Keratinocyte (primary cell): ENCODE data around the gene ATP1A1. TPM values are rescaled to one million over a fixed set of nuclear protein-coding genes. Genes with fewer than 3 reads are reported as not detected.

Source experiments
- DNase-seq: peaks from one replicate; pipeline ENCODE4 v3.0.0-alpha.2; 2011; ENCODE audit warnings: low read depth, missing footprints, low spot score
- FAIRE-seq: peaks from 2 replicates; lab custom pipeline; 2011; peaks lifted over from hg19 to GRCh38; lab: Jason Lieb, UNC
- H2AFZ ChIP-seq: 2 replicates; pipeline ENCODE4 v1.6.0; 2012; ENCODE audit warnings: low read length, control low read depth, inconsistent platforms; ENCODE audit not compliant: control insufficient read depth
- H3K27ac ChIP-seq: 2 replicates; pipeline ENCODE4 v1.5.1; 2011; ENCODE audit warnings: low read length; ENCODE audit not compliant: control insufficient read depth, insufficient read depth
- H3K27me3 ChIP-seq: 3 replicates; pipeline ENCODE4 v1.6.0; 2011; ENCODE audit warnings: low read length; ENCODE audit not compliant: control insufficient read depth, insufficient read depth; ENCODE audit errors: extremely low read depth
- H3K36me3 ChIP-seq, 2 experiments: 2 replicates in 1 of 2; 3 replicates in 1 of 2; pipeline ENCODE4 v1.5.1; 2011; ENCODE audit warnings: low read length in 2 of 2, mild to moderate bottlenecking in 1 of 2; ENCODE audit not compliant: control insufficient read depth in 2 of 2, insufficient read depth in 2 of 2; ENCODE audit errors: extremely low read depth in 1 of 2
- H3K4me1 ChIP-seq: 3 replicates; pipeline ENCODE4 v1.5.1; 2011; ENCODE audit warnings: low read length; ENCODE audit not compliant: control insufficient read depth, insufficient read depth; ENCODE audit errors: extremely low read depth
- H3K4me2 ChIP-seq: 3 replicates; pipeline ENCODE4 v1.6.0; 2011; ENCODE audit warnings: low read depth, low read length; ENCODE audit not compliant: control insufficient read depth, insufficient read depth; ENCODE audit errors: extremely low read depth
- H3K4me3 ChIP-seq, 3 experiments: fragments of 200-600 bp in 1 of 3; sonication (generic) in 1 of 3; 2 replicates in 2 of 3; 3 replicates in 1 of 3; pipeline ENCODE4 v1.5.1; 2011 to 2016; ENCODE audit warnings: low read length in 3 of 3, mild to moderate bottlenecking in 3 of 3, control low read depth in 2 of 3, inconsistent platforms in 1 of 3, low read depth in 1 of 3, mixed read lengths in 1 of 3, mixed run types in 1 of 3, moderate library complexity in 1 of 3; ENCODE audit not compliant: control insufficient read depth in 2 of 3, insufficient read depth in 2 of 3; ENCODE audit errors: extremely low read depth in 1 of 3
- H3K79me2 ChIP-seq: 2 replicates; pipeline ENCODE4 v1.6.0; 2012; ENCODE audit warnings: low read length; ENCODE audit not compliant: control insufficient read depth, insufficient read depth
- H3K9ac ChIP-seq: 3 replicates; pipeline ENCODE4 v1.6.0; 2011; ENCODE audit warnings: low read length; ENCODE audit not compliant: control insufficient read depth, insufficient read depth; ENCODE audit errors: extremely low read depth
- H3K9me1 ChIP-seq: 3 replicates; pipeline ENCODE4 v1.6.0; 2011; ENCODE audit warnings: low read length; ENCODE audit not compliant: control insufficient read depth, insufficient read depth; ENCODE audit errors: extremely low read depth
- H3K9me3 ChIP-seq: 2 replicates; pipeline ENCODE4 v1.5.1; 2012; ENCODE audit warnings: low read depth, low read length; ENCODE audit not compliant: control insufficient read depth
- H4K20me1 ChIP-seq: 3 replicates; pipeline ENCODE4 v1.6.0; 2011; ENCODE audit warnings: low read length; ENCODE audit not compliant: control insufficient read depth, insufficient read depth; ENCODE audit errors: extremely low read depth
- EZH2 ChIP-seq: IDR thresholded peaks from one replicate; pipeline ENCODE4 v1.6.1; 2012; ENCODE audit warnings: inconsistent platforms, mild to moderate bottlenecking, low read length, moderate library complexity
- dilution Hi-C: fragments of 300-500 bp; cut with MboI; formaldehyde crosslinking; loops from one replicate; pipeline ENCODE4 v1.7.0; 2020; ENCODE audit warnings: low sequenced_read_pairs; ENCODE audit not compliant: extremely low pct_ligation_motif_present
- polyA plus RNA-seq, 5 experiments: library from polyadenylated mRNA; depleted of rRNA in 3 of 5; stranded (reverse) in 3 of 5; stranded (forward) in 1 of 5; unstranded in 1 of 5; fragments of >200 nt; gene quantifications; 1 replicate in 1 of 5; 2 replicates in 3 of 5; 3 replicates in 1 of 5; pipeline versions ENCODE4 v1.2.1 to v1.2.3, GENCODE V29; 2011 to 2012; ENCODE audit warnings: missing spikeins in 2 of 5, low read depth in 1 of 5, low replicate concordance in 1 of 5
- TF ChIP-seq, protein P1 (sequence below), 3 experiments: IDR thresholded peaks in 1 of 3; conservative IDR thresholded peaks in 1 of 3; optimal IDR thresholded peaks in 1 of 3; 2 replicates in 2 of 3; 3 replicates in 1 of 3; pipeline versions ENCODE3 to v1.5.1; 2011; ENCODE audit warnings: low read length in 3 of 3, mild to moderate bottlenecking in 3 of 3, moderate library complexity in 2 of 3, control low read depth in 1 of 3, inconsistent platforms in 1 of 3; ENCODE audit not compliant: insufficient read depth in 2 of 3; ENCODE audit errors: extremely low read depth in 1 of 3

ATP1A1 gene
- polyA plus RNA-seq, 1 donor (not counting 4 experiments of a cell fraction or from before 2014, with no cell fraction given): 357 TPM

DNA sequence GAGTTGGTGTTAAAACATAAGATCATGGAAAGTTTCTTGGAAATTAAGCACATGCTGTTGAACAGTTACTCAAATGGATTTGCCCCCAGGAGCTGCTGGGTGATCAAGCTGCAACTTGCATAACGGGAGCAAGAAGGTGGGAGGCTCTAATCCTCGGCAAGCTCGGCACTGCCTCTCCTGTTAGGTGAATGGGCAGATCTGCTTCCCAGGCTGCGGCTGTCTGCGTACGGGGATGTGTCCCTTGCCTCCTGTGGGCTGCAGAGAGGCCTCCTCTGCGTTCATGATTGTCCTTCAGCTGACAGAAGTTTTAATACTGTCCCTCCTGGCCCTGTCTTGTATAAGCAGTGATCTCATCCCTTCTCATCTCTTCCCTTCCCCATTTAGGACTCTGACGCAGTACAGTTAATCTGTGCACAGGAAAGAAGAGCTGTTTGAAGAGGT is 36.7 kb downstream of the ATP1A1 start:
- Histone ChIP-seq H3K4me1 (peaks cover 38% of the 10 kb centered on the region), H3K4me3 (no peak overlapping the region), H3K9me1 (no peaks in the 10 kb centered on the region), H3K27me3 (no peaks in the 10 kb centered on the region), H3K79me2 (no peaks in the 10 kb centered on the region), H3K27ac (no peak overlapping the region), H3K36me3 (peaks cover 21 to 28% of the 10 kb centered on the region in 2 experiments), H3K9ac (no peak overlapping the region), H3K4me2 (peak overlapping the region; percentile 65), H3K9me3 (no peaks in the 10 kb centered on the region), H2AFZ (no peak overlapping the region), H4K20me1 (peaks cover 9% of the 10 kb centered on the region)
- FAIRE-seq: no peak
- no peak for DNase-seq
- dilution Hi-C loops: no loop called here
- TF ChIP-seq, protein P1, sequence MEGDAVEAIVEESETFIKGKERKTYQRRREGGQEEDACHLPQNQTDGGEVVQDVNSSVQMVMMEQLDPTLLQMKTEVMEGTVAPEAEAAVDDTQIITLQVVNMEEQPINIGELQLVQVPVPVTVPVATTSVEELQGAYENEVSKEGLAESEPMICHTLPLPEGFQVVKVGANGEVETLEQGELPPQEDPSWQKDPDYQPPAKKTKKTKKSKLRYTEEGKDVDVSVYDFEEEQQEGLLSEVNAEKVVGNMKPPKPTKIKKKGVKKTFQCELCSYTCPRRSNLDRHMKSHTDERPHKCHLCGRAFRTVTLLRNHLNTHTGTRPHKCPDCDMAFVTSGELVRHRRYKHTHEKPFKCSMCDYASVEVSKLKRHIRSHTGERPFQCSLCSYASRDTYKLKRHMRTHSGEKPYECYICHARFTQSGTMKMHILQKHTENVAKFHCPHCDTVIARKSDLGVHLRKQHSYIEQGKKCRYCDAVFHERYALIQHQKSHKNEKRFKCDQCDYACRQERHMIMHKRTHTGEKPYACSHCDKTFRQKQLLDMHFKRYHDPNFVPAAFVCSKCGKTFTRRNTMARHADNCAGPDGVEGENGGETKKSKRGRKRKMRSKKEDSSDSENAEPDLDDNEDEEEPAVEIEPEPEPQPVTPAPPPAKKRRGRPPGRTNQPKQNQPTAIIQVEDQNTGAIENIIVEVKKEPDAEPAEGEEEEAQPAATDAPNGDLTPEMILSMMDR (optimal IDR thresholded peaks at IDR 0.05 in 1 of 3, IDR thresholded peaks at IDR 0.05 in 1 of 3, conservative IDR thresholded peaks at IDR 0.05 in 1 of 3; ENCODE audit: extremely low read depth in 1 of 3, insufficient read depth in 2 of 3, low read length in 3 of 3): peak in 2 of 3 experiments; percentile 17 to 29
- TF ChIP-seq EZH2: no peak

DNA sequence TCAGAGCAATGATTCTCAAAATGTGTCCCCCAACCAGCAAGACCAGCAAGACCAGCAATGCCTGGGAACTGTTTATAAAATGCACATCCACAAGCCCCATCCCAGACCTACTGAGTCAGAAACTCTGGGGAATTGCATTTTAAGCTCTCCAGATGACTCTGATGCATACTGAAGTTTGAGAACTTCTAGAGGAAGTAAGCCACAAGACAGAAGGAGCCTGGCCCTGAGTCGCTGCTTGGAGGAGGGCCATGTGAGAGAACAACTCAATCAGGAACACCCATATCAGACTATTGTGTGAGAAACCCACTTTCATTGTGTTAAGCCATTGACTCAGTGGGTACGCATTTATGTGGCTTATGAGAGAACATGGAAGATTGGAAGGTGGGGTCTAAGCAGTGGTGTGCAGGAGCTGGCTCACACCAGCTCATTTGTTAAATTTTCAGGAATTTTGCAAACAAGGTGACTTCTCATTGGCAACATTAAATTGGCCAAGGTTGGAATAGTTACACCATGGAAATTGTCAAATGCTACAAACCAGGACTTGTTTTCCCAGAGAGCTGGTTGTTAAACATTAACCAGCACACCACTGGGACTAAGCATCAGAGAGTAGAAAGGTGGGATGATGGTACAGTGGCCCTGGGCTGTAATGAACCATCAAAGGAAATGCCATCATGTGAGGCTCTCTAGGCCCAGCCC is 38.9 kb downstream of the ATP1A1 start:
- Histone ChIP-seq H3K36me3 (peaks cover 3 to 9% of the 10 kb centered on the region in 2 experiments), H3K4me3 (no peak overlapping the region), H3K9me1 (no peaks in the 10 kb centered on the region), H3K4me1 (peaks cover 31% of the 10 kb centered on the region), H3K4me2 (no peak overlapping the region), H3K9ac (no peak overlapping the region), H2AFZ (no peak overlapping the region), H3K79me2 (no peaks in the 10 kb centered on the region), H4K20me1 (peaks cover 4% of the 10 kb centered on the region), H3K27ac (no peak overlapping the region), H3K9me3 (no peaks in the 10 kb centered on the region), H3K27me3 (no peaks in the 10 kb centered on the region)
- dilution Hi-C loops: no loop called here
- TF ChIP-seq, protein P1 (optimal IDR thresholded peaks at IDR 0.05 in 1 of 3, IDR thresholded peaks at IDR 0.05 in 1 of 3, conservative IDR thresholded peaks at IDR 0.05 in 1 of 3; ENCODE audit: extremely low read depth in 1 of 3, insufficient read depth in 2 of 3, low read length in 3 of 3): no peak
- no peak for TF ChIP-seq EZH2
- FAIRE-seq (no peak), DNase-seq (no peak)
